SK-N-SH (cell line): Measurements from ENCODE around the gene CSTB. TPM values are rescaled to one million over a fixed set of nuclear protein-coding genes. Genes with fewer than 3 reads are reported as not detected.

ENCODE experiments used
- CTCF ChIA-PET: fragments of 300-600, 350-600 bp; formaldehyde crosslinking; extraction: SDS; loops from one replicate; lab custom pipeline; 2021; lab: Yijun Ruan, JAX
- POLR2A ChIA-PET: fragments of 350-600 bp; sonication (Branson Sonifier 250); formaldehyde crosslinking; extraction: SDS; loops from one replicate; lab custom pipeline; 2020; ENCODE audit warnings: antibody characterized with exemption, inconsistent platforms; lab: Yijun Ruan, JAX
- DNase-seq: peaks from one replicate; pipeline ENCODE4 v3.0.0; 2012
- H2AFZ ChIP-seq: fragments of 200-600 bp; sonication (generic); 2 replicates; pipeline ENCODE4 v1.8.1; 2016; ENCODE audit warnings: antibody characterized with exemption, mild to moderate bottlenecking, low read depth
- H3F3A ChIP-seq: fragments of 200-600 bp; sonication (generic); replicated peaks from 2 replicates; pipeline ENCODE3; 2016; ENCODE audit warnings: antibody characterized with exemption, mild to moderate bottlenecking; ENCODE audit not compliant: insufficient read depth
- H3K27ac ChIP-seq, 2 experiments: fragments of 200-500 bp in 1 of 2; fragments of 200-600 bp in 1 of 2; sonication (Bioruptor generic) in 1 of 2; sonication (generic), shearing (Covaris generic) in 1 of 2; 2 replicates each; pipeline versions ENCODE4 v1.5.1 to v1.6.1; 2014 to 2016; ENCODE audit warnings: low read depth in 2 of 2, inconsistent platforms in 1 of 2, low read length in 1 of 2, mild to moderate bottlenecking in 1 of 2, mixed read lengths in 1 of 2
- H3K27me3 ChIP-seq: fragments of 200-600 bp; sonication (generic), shearing (Covaris generic); 2 replicates; pipeline ENCODE4 v1.6.1; 2016; ENCODE audit warnings: mixed run types; ENCODE audit not compliant: insufficient read depth
- H3K36me3 ChIP-seq, 2 experiments: fragments of 200-500 bp in 1 of 2; fragments of 200-600 bp in 1 of 2; sonication (Bioruptor generic) in 1 of 2; sonication (generic) in 1 of 2; replicated peaks in 1 of 2; 2 replicates each; pipeline versions ENCODE3 to v1.5.1; 2014 to 2016; ENCODE audit warnings: low read length in 1 of 2, mild to moderate bottlenecking in 1 of 2; ENCODE audit not compliant: insufficient read depth in 2 of 2, control insufficient read depth in 1 of 2
- H3K4me1 ChIP-seq, 2 experiments: fragments of 200-500 bp in 1 of 2; fragments of 200-600 bp in 1 of 2; sonication (Bioruptor generic) in 1 of 2; sonication (generic), shearing (Covaris generic) in 1 of 2; 2 replicates each; pipeline versions ENCODE4 v1.5.1 to v1.6.1; 2014 to 2016; ENCODE audit warnings: low read depth in 1 of 2, low read length in 1 of 2, mixed run types in 1 of 2; ENCODE audit not compliant: insufficient read depth in 2 of 2, control insufficient read depth in 1 of 2
- H3K4me2 ChIP-seq: fragments of 200-600 bp; sonication (generic), shearing (Covaris generic); 2 replicates; pipeline ENCODE4 v1.6.1; 2017; ENCODE audit warnings: mixed run types
- H3K4me3 ChIP-seq, 2 experiments: fragments of 200-500 bp in 1 of 2; fragments of 200-600 bp in 1 of 2; sonication (Bioruptor generic) in 1 of 2; sonication (generic), shearing (Covaris generic) in 1 of 2; 2 replicates each; pipeline versions ENCODE4 v1.5.1 to v1.8.1; 2014 to 2016; ENCODE audit warnings: low read depth in 2 of 2, inconsistent platforms in 1 of 2, low read length in 1 of 2, mild to moderate bottlenecking in 1 of 2, mixed read lengths in 1 of 2, moderate library complexity in 1 of 2
- H3K79me2 ChIP-seq: fragments of 200-600 bp; sonication (generic); 2 replicates; pipeline ENCODE4 v1.8.1; 2017; ENCODE audit warnings: mild to moderate bottlenecking; ENCODE audit not compliant: insufficient read depth
- H3K9ac ChIP-seq: fragments of 200-600 bp; sonication (generic); 2 replicates; pipeline ENCODE4 v1.6.1; 2017; ENCODE audit warnings: mixed run types
- H3K9me2 ChIP-seq: fragments of 200-600 bp; sonication (generic); 2 replicates; pipeline ENCODE4 v1.6.1; 2017; ENCODE audit warnings: mixed run types
- H3K9me3 ChIP-seq: fragments of 200-600 bp; sonication (generic); 2 replicates; pipeline ENCODE4 v1.6.1; 2017; ENCODE audit warnings: mixed run types, mild to moderate bottlenecking, moderate library complexity
- H4K20me1 ChIP-seq: fragments of 200-600 bp; sonication (generic); 2 replicates; pipeline ENCODE4 v1.6.1; 2017; ENCODE audit warnings: mild to moderate bottlenecking, mixed run types; ENCODE audit not compliant: insufficient read depth
- ELF1 ChIP-seq: IDR thresholded peaks from 2 replicates; pipeline ENCODE4 v1.4.0; 2012
- FOSL2 ChIP-seq: IDR thresholded peaks from 2 replicates; pipeline ENCODE4 v1.4.0; 2012; ENCODE audit warnings: low read depth, mild to moderate bottlenecking, moderate library complexity, borderline replicate concordance
- FOXJ3 ChIP-seq: sonication (generic); formaldehyde crosslinking; IDR thresholded peaks from 2 replicates; pipeline ENCODE4 v1.5.1; 2020; ENCODE audit warnings: mild to moderate bottlenecking, missing genetic modification reagents
- GABPA ChIP-seq: IDR thresholded peaks from 2 replicates; pipeline ENCODE4 v1.4.0; 2012; ENCODE audit warnings: low read depth, mild to moderate bottlenecking
- GATA2 ChIP-seq: sonication (generic); formaldehyde crosslinking; IDR thresholded peaks from 2 replicates; pipeline ENCODE4 v1.5.0; 2020; ENCODE audit warnings: mild to moderate bottlenecking, missing genetic modification reagents
- IRF3 ChIP-seq: fragments of 150-350 bp; IDR thresholded peaks from 2 replicates; pipeline ENCODE4 v1.6.1; 2016; ENCODE audit warnings: mild to moderate bottlenecking, low read depth, low read length
- JUND ChIP-seq: IDR thresholded peaks from 2 replicates; pipeline ENCODE4 v1.4.0; 2012
- MEF2A ChIP-seq: IDR thresholded peaks from 2 replicates; pipeline ENCODE4 v1.4.0; 2012; ENCODE audit warnings: low read depth, borderline replicate concordance
- MXI1 ChIP-seq: IDR thresholded peaks from 2 replicates; pipeline ENCODE4 v1.6.1; 2012; ENCODE audit warnings: mild to moderate bottlenecking, low read depth, low read length, improper control_type of control experiment
- NRF1 ChIP-seq: IDR thresholded peaks from 2 replicates; pipeline ENCODE4 v1.6.1; 2012; ENCODE audit warnings: low read depth, mild to moderate bottlenecking, low read length
- PBX3 ChIP-seq: IDR thresholded peaks from 2 replicates; pipeline ENCODE4; 2012
- REST ChIP-seq: IDR thresholded peaks from 2 replicates; pipeline ENCODE4 v1.6.1; 2012; ENCODE audit warnings: mild to moderate bottlenecking, low read depth, low read length, moderate library complexity
- RXRA ChIP-seq: IDR thresholded peaks from 2 replicates; pipeline ENCODE4 v1.4.0; 2012; ENCODE audit warnings: low read depth, mild to moderate bottlenecking, borderline replicate concordance
- TCF12 ChIP-seq: IDR thresholded peaks from 2 replicates; pipeline ENCODE4 v1.4.0; 2012
- TEAD4 ChIP-seq: IDR thresholded peaks from 2 replicates; pipeline ENCODE4 v1.4.0; 2012; ENCODE audit warnings: mild to moderate bottlenecking, borderline replicate concordance; ENCODE audit not compliant: insufficient read depth
- USF1 ChIP-seq: IDR thresholded peaks from 2 replicates; pipeline ENCODE4 v1.4.0; 2012; ENCODE audit warnings: low read depth, borderline replicate concordance
- USF2 ChIP-seq: fragments of 150-350 bp; IDR thresholded peaks from 2 replicates; pipeline ENCODE4 v1.6.1; 2017; ENCODE audit warnings: antibody characterized with exemption, low read length, low read depth, borderline replicate concordance
- WGBS: methylation state at CpG from one replicate; pipeline ENCODE4 v1.1.6; 2017; ENCODE audit warnings: low lambda C conversion rate; 5-methylcytosine and 5-hydroxymethylcytosine counted together
- polyA plus RNA-seq, 3 experiments: library from polyadenylated mRNA; depleted of rRNA; stranded (reverse); fragments of >200 nt; gene quantifications; 2 replicates each; pipeline ENCODE4 v1.2.3, GENCODE V29; 2012

Gene CSTB
- polyA plus RNA-seq, 1 of the 3 experiments (the other 2 are of a cell fraction), result 101 TPM

GRCh38 chr21:43782431-43783097 lies 6.5 kb upstream of the CSTB start:
- H4K20me1 ChIP-seq, result no peaks in the 10 kb centered on the region
- POLR2A ChIA-PET, result no interaction called here
- H3K79me2 ChIP-seq, result no peaks in the 10 kb centered on the region
- H3K9ac ChIP-seq, result no peak overlapping the region
- H3F3A ChIP-seq, result peaks cover 4% of the 10 kb centered on the region
- no peaks in the 10 kb centered on the region for H3K9me3 ChIP-seq
- WGBS, result 54% methylated on average over 5 of the region's 5 CpGs
- no peaks in the 10 kb centered on the region for H3K9me2 ChIP-seq
- no peak for DNase-seq
- H2AFZ ChIP-seq, result no peak overlapping the region
- TF ChIP-seq TEAD4, result no peak
- no peak for TF ChIP-seq PBX3
- no peak for TF ChIP-seq JUND
- no peak for TF ChIP-seq TCF12
- no peak for TF ChIP-seq FOSL2
- no peak for TF ChIP-seq GATA2
- no peak for TF ChIP-seq MXI1
- no peak for TF ChIP-seq ELF1
- no peak for TF ChIP-seq IRF3
- TF ChIP-seq MEF2A, result no peak
- TF ChIP-seq USF1, result no peak
- no peak for TF ChIP-seq GABPA
- TF ChIP-seq RXRA, result no peak
- no peaks in the 10 kb centered on the region for H3K4me1 ChIP-seq
- H3K4me2 ChIP-seq, result no peak overlapping the region
- no peak overlapping the region for H3K27ac ChIP-seq
- CTCF ChIA-PET, result interaction anchor here (1.2 kb wide), 1 partner anchor 193 kb away, joined by 3 read pairs; no protein-coding TSS in a partner anchor
- no peaks in the 10 kb centered on the region for H3K36me3 ChIP-seq
- H3K27me3 ChIP-seq, result no peaks in the 10 kb centered on the region
- no peak overlapping the region for H3K4me3 ChIP-seq

- no peak overlapping the region for H3K9ac ChIP-seq
- POLR2A ChIA-PET, result no interaction called here
- H3K27me3 ChIP-seq, result no peaks in the 10 kb centered on the region
- no peak overlapping the region for H3K4me3 ChIP-seq
- H3K9me3 ChIP-seq, result no peaks in the 10 kb centered on the region
- H3K27ac ChIP-seq, result no peak overlapping the region
- no peaks in the 10 kb centered on the region for H4K20me1 ChIP-seq
- no peak overlapping the region for H3K4me2 ChIP-seq
- WGBS, result 68% methylated on average over 6 of the region's 6 CpGs
- TF ChIP-seq REST (no peak), FOXJ3 (CRISPR knock-in tag) (no peak), NRF1 (no peak), USF2 (no peak)
- no peaks in the 10 kb centered on the region for H3K79me2 ChIP-seq
- no peaks in the 10 kb centered on the region for H3K4me1 ChIP-seq
- no peaks in the 10 kb centered on the region for H3K36me3 ChIP-seq
- H3F3A ChIP-seq, result peaks cover 4% of the 10 kb centered on the region
- no peak overlapping the region for H2AFZ ChIP-seq
- CTCF ChIA-PET, result interaction anchor here (1.2 kb wide), 1 partner anchor 193 kb away, joined by 3 read pairs; no protein-coding TSS in a partner anchor
- H3K9me2 ChIP-seq, result no peaks in the 10 kb centered on the region
- no peak for DNase-seq
These were observed 5.7 kb upstream of the CSTB start for GRCh38 chr21:43781846-43782245.
